Lower leg skin (tissue), 4 donors: ENCODE measurements around the gene NKAIN1. TPM values are rescaled to one million over a fixed set of nuclear protein-coding genes. Genes with fewer than 3 reads are reported as not detected.

ENCODE experiments used
- DNase-seq, 2 donors: peaks; one replicate each; pipeline ENCODE4 v3.0.0-alpha.2; 2019; ENCODE audit warnings: low spot score in 2 of 2
- H3K4me3 ChIP-seq: fragments of 200-600 bp; sonication (generic); 2 replicates; pipeline ENCODE4 v1.5.1; 2017; ENCODE audit warnings: mild to moderate bottlenecking, low read depth; ENCODE audit not compliant: poor library complexity, severe bottlenecking
- POLR2A ChIP-seq, 2 donors: fragments of 450-650 bp; IDR thresholded peaks; one replicate each; pipeline ENCODE4 v1.6.1; 2016 to 2017; ENCODE audit warnings: antibody characterized with exemption in 2 of 2, mild to moderate bottlenecking in 1 of 2, moderate library complexity in 1 of 2
- WGBS, 2 donors: methylation state at CpG; one replicate each; pipeline ENCODE4 v1.1.5; 2018; 5-methylcytosine and 5-hydroxymethylcytosine counted together
- intact Hi-C: fragments of 100-400 bp; cut with DNase I; formaldehyde crosslinking; loops from one replicate; pipeline ENCODE4 v1.15.0; 2023; ENCODE audit warnings: low total_unique reads
- total RNA-seq, 4 donors: library from RNA; depleted of rRNA; stranded (reverse); fragments of >200 nt; gene quantifications; one replicate each; pipeline ENCODE4 v1.1.0, GENCODE V29; 2016
- TF ChIP-seq, protein P1 (sequence below), 3 donors: fragments of 450-650 bp; IDR thresholded peaks; one replicate each; pipeline ENCODE4 v1.5.1; 2016; ENCODE audit warnings: antibody characterized with exemption in 3 of 3, mild to moderate bottlenecking in 3 of 3, moderate library complexity in 2 of 3

The NKAIN1 gene
- total RNA-seq, 4 donors from 2014 or later: 0.46 to 1.4 (median 0.91) TPM

DNA sequence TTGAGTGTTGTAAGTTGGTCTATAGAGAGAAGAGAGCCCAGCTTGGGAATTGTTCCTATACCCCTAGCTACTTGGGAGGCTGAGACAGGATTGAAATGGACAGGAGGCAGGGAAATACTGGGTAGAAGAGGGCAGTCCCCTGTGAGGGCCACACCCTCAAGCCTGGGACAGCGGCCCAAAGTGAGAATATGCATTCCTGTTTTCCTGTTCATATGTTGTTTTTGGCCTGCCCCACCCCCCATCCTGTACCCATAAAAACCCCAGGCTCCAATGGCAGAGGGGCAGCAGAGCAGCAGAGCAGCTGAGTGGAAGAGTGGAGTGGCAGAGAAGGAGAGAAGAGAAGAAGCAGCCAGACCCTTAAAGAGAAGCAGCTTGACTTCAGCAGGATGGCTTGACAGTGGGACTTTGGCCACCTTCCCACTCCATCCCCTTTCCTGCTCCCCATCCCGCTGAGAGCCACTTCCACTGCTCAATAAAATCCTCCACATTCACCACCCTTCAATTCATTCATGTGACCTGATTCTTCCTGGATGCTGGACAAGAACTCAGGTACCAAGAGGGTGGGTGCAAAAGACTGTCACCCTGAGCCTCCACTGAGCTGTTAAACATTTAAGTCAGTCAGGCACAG is 103.6 kb downstream of the NKAIN1 start:
- TF ChIP-seq, protein P1, sequence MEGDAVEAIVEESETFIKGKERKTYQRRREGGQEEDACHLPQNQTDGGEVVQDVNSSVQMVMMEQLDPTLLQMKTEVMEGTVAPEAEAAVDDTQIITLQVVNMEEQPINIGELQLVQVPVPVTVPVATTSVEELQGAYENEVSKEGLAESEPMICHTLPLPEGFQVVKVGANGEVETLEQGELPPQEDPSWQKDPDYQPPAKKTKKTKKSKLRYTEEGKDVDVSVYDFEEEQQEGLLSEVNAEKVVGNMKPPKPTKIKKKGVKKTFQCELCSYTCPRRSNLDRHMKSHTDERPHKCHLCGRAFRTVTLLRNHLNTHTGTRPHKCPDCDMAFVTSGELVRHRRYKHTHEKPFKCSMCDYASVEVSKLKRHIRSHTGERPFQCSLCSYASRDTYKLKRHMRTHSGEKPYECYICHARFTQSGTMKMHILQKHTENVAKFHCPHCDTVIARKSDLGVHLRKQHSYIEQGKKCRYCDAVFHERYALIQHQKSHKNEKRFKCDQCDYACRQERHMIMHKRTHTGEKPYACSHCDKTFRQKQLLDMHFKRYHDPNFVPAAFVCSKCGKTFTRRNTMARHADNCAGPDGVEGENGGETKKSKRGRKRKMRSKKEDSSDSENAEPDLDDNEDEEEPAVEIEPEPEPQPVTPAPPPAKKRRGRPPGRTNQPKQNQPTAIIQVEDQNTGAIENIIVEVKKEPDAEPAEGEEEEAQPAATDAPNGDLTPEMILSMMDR (IDR thresholded peaks at IDR 0.05): no peak
- TF ChIP-seq POLR2A (IDR thresholded peaks at IDR 0.05): no peak
- no peak for DNase-seq
- H3K4me3 ChIP-seq: no peak overlapping the region
- intact Hi-C loops: no loop called here
- 66 to 75% methylated on average over 2 of the region's 2 CpGs for WGBS, 2 donors

DNA sequence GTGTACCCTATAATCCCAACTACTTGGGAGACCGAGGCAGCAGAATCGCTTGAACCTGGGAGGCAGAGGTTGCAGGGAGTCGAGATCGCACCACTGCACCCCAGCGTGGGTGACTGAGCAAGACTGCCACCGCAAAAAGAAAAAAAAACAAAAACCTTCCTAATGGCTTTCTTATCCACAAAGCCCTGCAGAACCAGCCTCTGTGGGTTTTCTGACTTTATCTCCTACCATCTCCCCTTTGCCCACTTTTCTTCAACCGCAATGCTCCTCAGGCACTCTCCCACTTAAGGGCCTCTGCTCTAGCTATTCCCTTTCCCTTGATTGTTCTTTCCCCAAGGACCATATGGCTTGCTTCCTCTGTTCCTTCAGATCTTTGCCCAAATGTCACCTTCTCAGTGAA is 106.3 kb downstream of the NKAIN1 start:
- H3K4me3 ChIP-seq: no peak overlapping the region
- no peak for DNase-seq
- TF ChIP-seq POLR2A (IDR thresholded peaks at IDR 0.05): no peak
- TF ChIP-seq, protein P1 (IDR thresholded peaks at IDR 0.05): no peak
- WGBS, 2 donors: 84 to 86% methylated on average over 7 of the region's 7 CpGs
- intact Hi-C loops: no loop called here

Other genes with a start within 250 kb of the NKAIN1 start
- gene PUM1, start 174.2 kb downstream of the NKAIN1 start, total RNA-seq: 100 to 1,000 TPM in 3 of 4 donors, 10 to 100 TPM in 1; 83.2 to 118 (median 106) TPM
- 10 to 100 TPM; 24.4 to 57.7 (median 37.0) TPM for gene SNRNP40, start 56.9 kb upstream of the NKAIN1 start, total RNA-seq
- 10 to 100 TPM; 14.9 to 23.2 (median 17.6) TPM for gene ZCCHC17, start 57.1 kb upstream of the NKAIN1 start, total RNA-seq
- gene FABP3, start 133.2 kb upstream of the NKAIN1 start, total RNA-seq: 10 to 100 TPM in 2 of 4 donors, 1 to 10 TPM in 2; 2.5 to 12.1 (median 8.6) TPM
- gene SERINC2, start 173.3 kb upstream of the NKAIN1 start, total RNA-seq: 10 to 100 TPM; 51.4 to 85.4 (median 60.6) TPM